AG08395 (cell line): ENCODE results near the gene DNMT3B.
"Not testable (repeated sequence)": the region's sequence is repeated elsewhere in the genome, so short reads cannot be mapped to it uniquely, and the experiment has no call there.

Experiments
- DNase-seq: peaks from one replicate; pipeline ENCODE4 v3.0.0; 2012; ENCODE audit warnings: mixed read lengths, low spot score

The DNMT3B gene

DNA sequence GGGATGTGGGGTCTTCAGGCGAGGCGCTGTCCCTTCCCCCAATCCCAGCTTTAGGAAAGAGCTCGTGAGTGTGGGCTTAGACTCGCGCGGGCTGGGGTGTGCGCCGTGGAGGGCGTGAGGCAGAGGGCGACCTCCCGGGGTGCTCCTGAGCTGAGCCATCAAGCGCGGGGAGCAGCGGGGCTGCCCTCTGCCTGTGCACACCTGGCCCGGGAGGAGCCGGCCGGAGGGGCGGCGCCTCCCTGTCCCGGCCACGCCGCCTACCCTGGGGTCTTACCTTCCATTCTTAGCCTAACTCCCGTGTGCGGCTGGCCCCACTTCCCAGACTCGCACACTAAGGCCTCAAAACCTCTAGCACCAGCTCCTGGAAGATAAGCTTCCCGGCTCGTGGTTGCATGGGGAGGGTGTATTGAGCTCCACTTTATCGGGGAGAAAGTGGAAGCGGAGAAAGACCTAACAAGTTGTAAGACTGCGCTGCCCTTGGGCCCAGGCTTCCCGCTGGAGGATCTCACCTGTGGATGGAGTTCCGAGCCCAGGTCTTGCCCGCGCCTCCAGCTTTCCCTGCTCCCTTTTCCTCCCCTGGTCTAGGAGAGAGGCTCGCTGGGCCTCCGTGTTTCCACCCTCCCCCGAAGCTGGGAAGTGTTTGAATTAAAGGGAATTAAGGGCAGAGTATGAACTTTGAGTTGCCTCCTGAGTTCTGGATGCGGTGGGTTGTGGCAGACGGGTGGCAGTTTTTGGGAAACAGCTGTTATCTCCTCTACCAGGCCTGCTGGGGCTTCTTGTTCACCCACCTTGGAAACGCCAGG is 1.2 kb downstream of the DNMT3B start:
- no peak for DNase-seq

DNA sequence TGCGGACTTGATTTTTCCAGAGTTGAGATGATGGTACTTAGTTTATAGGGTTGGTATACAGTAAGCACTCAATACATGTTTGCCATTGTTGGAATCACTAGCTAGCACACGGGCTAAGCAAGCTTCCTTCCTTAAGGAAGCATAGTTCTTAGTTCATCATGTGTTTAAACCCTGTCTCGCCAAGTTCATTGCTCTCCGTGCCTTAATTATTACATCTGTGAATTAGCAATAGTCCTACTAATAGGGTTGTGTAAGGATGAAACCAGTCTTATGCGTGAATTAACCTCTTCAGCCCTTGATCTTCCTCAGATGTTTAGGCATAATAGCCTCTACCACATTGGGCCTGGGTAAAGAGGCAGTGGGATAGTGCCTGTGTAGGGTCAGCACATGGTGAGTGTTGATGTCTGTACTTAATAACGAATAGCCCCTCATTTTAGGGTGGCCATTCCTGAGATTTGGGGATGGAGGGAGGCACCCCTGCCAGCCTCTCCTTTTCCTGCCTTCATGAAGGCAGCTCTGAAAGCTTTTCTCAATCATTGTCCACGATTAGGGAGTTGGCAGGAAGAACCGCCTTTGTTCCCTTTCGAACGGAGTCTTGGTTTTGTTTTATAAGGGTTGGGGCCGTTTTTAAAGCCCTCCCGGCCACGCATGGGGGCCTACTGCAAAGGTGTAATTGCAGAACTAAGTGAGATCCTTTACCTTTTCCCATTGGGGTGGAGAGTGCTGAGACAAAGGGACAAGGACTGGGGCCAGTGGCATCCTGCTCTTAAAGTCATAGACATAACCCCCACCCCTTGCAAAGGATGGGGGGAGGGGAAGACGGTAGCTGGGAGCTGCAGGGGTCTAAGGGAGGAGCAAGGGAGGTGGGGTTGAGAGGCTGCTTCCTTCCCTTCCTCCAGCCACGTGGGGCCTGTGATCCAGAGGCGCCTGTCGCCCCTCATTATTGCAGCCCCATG is 2.1 kb downstream of the DNMT3B start:
- DNase-seq, result no peak

DNA sequence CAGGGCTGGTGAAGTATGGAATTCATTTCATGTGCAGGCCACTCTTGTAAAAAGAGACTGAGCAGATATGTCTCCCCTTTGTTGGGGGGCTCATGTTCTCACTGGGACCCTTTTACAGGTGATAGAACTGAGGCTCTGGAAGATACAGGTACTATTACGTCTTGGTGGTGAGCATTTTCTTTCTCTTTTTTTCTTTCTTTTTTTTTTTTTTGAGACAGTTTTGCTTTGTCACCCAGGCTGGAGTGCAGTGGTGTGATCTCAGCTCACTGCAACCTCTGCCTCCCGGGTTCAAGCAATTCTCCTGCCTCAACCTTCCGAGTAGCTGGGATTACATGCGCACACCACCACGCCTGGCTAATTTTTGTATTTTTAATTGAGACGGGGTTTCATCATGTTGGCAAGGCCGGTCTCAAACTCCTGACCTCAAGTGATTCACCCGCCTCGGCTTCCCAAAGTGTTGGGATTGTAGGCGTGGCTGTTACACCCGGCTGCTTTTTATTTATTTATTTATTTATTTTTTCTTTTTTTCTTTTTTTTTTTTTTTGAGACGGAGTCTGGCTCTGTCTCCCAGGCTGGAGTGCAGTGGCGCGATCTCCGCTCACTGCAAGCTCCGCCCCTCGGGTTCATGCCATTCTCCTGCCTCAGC is 3.2 kb downstream of the DNMT3B start:
- not testable (repeated sequence) for DNase-seq

DNA sequence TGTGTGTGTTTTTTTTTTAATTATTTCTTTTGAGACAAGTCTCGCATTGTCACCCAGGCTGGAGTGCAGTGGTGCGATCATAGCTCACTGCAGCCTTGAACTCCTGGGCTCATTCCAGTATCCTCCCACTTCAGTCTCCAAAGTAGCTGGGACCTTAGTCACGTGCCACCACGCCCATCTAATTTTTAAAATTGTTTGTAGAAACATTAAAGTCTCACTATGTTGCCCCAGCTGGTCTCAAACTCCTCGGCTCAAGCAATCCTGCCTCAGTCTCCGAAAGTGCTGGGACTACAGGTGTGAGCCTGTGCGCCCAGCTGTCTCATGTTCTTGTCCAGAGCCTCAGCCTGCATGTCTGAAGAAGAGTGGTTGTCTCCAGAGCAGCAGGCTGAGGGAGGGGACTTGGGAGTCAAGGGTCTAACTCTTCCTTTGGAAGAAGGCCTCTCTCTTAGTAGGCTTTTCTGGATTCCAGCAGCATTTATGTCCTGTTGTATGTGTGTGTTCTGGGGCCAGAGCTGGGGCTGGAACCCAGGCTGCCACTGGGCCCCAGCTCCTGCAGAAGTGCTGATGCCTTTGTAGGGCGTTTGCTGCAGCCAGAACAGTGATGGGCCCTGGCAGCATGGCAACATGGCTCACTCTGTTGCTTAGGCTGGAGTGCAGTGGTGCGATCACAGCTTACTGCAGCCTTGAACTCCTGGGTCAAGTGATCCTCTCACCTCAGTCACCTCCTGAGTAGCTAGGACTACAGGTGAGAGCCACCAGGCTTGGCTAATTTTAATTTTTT is 5.4 kb downstream of the DNMT3B start:
- no peak for DNase-seq

DNA sequence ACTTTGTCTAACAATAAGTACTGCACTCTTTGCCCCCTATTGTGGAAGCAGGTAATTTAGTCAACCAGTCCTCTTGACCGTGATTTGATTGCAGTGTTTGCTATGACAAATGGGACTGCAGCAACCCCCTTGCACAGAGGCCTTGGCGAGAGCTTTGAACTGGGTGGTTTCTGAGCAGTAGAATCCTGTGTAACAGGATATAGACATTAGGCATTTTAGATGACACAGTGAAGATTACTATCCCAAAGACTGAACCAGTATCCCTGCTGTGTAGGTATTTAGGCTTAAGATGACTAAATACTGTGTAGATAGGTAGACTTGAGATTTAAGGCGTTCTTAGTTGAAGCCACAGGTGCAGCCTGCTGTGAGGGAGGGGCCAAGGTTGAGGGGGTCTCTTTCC is 9.9 kb downstream of the DNMT3B start:
- no peak for DNase-seq

DNA sequence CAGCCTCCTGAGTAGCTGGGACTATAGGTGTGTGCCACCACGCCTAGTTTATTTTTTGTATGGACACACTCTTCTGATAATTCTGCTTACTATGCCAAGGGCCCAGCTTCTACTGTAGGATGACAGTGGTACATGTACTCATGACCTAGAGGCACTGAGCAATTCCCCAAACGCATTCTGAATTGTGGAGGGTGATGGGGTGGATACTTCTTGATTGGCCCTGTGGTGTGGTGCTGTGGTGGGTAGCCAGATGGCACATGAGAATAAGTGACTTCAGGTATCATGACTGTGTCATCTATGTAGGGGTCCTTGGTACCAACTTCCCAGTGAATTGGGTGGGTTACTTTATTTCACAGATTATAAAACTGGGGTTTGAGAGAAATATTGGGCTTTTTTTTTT is 11.0 kb downstream of the DNMT3B start:
- DNase-seq, result no peak

DNA sequence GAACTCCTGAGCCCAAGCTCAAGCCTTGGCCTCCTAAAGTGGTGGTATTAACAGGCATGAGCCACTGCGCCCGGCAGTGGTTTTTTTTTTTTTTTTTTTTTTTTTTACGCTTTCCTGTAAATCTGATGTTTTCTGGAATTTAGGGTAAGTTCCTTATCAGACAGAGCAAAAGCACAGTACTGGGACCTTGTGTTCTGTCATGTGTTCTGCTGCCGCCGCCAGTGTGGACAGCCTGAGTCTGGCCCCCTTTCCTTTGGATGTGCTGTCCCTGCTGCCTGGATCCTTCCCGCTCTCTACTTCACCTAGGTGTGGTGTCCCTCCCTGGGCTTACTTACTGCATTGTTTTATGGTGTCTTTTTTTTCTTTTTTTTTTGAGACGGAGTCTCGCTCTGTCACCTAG is 11.7 kb downstream of the DNMT3B start:
- DNase-seq, result no peak

DNA sequence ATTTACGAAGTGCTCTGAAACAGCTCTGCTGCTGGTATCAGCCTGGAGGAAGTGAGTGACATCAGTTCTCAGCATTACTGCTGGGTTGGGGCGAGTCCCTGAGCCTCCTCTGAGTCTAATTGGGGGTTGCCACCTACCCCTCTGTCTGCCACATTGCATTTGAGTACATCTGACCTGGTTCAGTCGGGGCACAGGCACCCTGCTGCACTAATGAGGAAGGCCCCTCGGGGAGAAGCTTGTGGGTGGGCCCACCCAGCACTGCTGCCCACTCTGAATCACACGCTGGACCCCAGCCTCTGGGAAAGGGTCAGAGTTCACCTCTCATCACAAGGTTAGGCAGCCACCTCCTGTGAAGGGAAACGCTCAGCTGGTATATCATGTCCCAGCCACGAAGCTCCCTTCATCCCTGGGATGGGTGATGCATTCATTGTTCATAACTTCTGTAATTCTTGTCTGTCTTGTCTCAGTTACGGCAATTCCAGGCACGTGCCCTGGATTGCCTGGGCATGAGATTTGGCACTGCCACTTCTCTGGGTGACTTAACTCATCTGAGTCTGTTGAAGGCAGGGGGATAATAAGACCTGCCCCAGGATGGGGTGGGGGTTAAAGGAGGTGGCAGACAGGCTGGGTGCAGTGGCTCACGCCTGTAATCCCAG is 13.3 kb downstream of the DNMT3B start:
- DNase-seq, result no peak

DNA sequence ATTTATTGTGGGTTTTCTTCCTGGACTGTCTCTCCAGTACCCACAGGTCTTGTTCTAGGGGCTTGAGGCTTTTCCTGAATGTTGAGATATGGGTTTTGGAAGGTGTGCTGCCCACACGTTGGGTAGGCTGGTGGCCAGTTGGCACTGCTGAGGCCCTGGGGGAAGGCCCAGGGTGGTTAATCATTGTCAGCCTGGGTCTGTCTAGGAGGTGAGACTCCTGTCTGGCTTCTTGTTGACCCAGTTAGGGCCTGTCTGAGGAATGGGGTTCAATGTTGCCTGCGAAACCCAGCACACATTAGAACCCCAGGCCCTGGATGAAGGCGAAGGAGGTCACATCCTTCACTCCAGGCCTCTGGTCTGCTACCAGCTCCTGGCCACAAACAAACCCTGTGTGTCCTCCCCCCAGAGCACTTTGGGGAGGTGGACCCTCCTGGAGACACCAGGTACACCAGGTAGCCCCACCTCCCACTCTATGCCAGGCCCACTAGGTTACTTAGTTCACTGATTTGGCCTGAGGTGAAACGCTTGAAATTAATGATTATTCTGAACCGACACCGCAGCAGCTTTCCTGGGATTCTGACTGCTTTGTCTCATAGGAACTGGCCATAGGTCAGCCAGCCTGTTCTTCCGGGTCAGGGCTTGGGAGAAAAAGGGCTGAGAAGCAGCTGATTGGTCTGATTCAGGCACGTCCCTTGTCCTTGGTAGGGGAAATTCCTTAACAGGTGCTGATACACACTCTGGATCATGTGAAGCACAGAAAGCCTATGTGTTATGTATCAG is 15.2 kb downstream of the DNMT3B start:
- DNase-seq, result no peak

DNA sequence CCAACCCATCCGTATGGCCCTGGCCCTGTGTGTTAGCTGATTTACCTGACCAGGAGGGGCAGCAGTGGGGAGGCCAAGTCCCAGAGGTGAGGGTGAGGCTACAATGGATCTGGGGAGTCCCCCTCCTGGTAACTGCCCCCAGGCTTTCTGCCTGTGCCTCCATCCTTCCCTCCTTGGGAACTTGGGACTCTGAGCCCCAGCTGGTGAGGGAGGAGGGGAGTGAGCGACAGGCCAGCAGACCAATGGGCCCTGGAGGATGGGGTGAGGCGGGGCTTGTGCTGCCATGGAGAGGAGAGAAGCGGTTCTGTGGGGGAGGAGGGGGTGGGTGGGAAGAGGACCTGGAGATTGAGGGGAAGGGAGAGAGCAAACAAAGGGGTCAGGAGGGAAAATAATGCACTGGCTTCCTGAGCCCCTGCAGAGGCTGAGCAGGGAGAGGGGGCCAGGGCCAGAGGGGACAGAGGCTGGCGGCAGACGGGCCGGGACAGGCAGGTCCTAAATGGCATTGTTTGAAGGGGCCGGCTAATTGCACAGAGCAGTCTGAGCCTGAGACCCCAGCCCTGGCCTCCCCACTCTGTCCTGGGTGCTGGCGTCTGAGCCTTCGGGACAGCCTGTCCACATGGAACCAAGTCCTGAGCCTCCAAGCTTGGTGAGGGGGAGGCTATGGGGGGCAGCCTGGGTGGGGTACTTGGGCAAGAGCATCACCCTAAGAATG is 17.5 kb downstream of the DNMT3B start:
- DNase-seq, result no peak

DNA sequence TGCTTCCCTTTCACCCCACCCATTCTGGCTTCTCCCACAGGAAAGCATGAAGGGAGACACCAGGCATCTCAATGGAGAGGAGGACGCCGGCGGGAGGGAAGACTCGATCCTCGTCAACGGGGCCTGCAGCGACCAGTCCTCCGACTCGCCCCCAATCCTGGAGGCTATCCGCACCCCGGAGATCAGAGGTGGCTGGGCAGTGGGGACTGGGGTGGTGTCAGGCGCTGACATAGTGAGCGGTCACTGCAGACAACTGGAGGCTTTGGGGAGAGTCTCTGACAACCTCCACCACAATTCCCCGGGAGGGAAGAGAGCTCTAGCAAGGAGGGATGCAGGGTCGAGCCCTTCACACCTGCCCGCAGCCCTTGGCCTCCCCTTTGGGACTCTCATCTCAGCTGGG is 18.1 kb downstream of the DNMT3B start:
- no peak for DNase-seq

DNA sequence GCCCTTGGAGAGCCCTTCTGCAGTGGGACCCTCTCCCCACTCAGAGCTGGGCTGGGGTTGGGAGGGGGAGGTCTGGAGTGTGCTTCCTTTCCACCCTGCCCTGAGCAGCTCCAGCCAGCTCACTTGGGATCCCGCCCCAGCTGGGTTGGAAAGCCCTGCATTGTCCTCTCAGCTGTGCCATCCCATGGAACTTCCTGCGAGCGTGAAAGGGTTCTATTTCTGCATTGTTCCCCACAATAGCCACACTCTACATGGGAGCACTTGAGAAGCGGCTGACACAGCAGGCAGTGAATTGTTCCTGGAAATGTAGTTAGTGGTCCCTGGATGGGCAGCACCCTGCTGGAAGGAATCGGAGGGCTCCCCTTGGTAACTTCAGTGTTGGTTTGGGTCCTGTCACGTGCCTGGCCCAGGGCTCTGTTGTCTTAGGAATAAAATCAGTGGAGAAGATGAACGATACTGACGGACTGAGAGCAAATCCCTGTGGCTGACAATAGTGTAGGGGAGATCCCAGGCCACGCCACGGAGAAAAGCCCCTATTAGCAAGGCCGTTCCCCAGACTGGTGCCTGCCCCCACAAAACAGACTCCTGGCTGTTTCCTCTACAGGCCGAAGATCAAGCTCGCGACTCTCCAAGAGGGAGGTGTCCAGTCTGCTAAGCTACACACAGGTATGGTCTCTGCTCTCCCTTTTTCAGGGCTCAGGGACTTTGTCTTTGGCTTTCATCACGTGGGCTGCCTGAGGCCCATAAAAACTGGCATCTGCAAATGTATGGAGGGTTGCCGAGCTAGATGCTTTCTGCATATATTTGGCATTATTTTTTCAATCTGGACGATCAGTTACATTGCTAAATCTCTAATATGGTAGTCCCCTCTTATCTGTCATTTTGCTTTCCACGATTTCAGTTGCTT is 18.8 kb downstream of the DNMT3B start:
- DNase-seq, result no peak

DNA sequence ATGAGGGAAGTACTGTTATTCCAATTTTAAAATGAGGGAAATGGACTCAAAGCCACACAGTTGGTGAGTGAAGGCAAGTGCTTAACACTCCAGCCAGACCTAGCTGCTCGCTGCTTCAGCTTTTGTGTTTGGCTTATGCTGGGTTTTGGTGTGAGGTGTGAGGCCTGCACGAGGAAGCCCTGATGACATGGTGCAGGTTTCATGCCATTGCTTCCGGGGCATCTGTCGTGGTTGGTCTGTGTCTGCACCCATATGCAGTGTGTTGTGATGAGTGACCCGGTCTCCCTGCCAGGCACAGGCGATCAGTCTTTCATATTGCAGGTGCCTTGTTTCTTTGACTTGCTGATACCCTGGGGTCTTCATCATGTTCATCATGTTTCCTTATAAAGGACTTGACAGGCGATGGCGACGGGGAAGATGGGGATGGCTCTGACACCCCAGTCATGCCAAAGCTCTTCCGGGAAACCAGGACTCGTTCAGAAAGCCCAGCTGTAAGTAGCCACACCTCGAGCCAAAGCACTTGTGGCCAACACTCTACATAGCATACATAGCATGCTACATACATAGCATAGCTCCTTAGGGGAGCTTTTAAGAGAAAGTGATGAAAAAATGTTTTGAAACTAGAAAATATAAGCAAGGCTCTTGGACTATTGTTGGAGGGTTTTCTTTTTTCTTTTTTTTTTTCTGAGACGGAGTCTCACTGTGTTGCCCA is 22.3 kb downstream of the DNMT3B start:
- DNase-seq, result no peak

DNA sequence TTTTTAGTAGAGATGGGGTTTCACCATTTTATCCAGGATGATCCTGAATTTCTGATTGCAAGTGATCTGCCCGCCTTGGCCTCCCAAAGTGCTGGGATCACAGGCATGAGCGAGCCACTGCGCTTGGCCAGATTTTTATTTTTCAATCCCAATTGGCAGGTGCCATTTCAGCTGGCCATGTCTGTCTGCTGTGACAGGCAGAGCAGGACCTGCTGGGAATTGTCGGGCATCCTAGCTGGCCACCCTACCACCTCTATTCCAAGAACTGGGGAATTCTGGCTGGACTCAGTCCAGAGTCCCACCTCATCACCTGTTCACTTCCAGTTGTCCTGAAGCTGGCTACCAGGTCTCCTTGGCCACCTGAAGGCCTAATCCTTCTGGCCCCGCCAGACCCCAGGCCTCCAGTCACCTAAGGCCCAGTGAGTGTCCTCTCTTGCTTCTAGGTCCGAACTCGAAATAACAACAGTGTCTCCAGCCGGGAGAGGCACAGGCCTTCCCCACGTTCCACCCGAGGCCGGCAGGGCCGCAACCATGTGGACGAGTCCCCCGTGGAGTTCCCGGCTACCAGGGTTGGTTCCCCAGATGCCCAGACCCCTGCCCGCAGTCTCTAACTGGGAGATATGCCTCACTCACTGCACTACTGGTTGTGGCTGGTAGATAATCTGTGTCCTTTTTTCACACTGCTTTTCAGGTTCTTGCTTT is 24.0 kb downstream of the DNMT3B start:
- no peak for DNase-seq

DNA sequence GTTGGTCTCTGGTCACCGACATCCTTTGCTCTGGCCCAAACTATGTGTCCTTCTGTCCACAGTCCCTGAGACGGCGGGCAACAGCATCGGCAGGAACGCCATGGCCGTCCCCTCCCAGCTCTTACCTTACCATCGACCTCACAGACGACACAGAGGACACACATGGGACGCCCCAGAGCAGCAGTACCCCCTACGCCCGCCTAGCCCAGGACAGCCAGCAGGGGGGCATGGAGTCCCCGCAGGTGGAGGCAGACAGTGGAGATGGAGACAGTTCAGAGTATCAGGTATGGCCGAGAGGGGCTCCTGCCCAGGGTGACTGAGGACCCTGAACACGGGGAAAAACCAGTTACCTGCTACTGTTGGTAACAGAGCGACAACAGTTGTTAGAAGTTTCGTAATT is 25.0 kb downstream of the DNMT3B start:
- no peak for DNase-seq

DNA sequence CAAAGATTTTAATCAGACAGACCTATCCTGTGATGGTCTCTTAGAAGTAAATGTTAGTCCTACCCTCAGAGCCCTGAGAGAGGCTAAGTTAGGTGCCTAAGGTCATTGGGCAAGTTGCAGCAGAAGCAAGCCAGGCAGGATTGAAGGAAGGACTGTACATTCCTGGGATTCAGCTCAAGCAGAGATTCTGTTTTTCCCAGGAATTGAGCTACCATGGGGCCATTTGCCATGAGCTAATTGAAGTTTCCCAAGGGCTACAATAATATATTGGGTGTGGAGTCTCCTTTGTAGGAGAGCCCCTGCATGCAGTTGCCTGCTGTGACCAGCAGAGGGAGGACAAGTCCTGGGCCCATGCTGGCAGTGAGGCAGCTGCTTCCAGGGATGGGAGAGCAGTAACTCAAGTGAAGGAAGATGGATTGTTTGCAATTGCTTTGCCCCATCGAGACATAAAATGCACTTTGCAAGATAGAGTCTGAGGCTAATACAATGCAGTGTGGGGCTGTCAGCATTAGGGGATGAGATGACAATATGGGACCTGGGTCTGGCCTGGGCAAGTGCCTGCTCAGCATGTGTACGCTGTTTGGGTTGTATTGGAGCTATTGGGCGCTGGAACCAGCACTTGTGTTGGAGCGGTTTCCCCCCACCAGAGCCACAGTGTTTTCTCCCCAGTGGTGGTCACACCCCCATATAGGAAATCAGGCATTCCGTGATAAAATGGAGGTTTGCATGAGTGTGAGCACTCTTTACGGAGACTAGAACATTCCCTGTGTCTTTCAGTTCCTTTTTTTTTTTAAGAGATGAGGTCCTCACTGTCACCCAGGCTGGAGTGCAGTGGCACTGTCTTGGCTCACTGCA is 27.9 kb downstream of the DNMT3B start:
- DNase-seq, result peak; percentile 93

DNA sequence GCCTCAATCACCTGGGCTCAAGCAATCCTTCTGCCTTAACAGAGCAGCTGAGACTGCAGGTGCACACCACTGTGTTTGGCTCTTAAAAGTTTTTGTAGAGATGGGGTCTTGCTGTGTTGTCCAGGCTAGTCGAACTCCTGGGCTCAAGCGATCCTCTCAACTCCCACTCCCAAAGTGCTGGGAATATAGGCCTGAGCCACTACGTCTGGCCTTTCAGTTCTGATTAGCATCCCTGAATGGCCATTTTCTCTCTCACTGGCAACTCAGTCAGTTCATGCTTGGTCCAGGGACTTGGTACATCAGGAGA is 28.5 kb downstream of the DNMT3B start:
- DNase-seq, result no peak
